HL-60 (cell line): ENCODE data around the gene CHMP4B.

Source experiments
- CTCF ChIP-seq: IDR thresholded peaks from one replicate; pipeline ENCODE4 v1.5.1; 2011; ENCODE audit warnings: low read length, control low read depth, inconsistent platforms; ENCODE audit not compliant: insufficient read depth
- GABPA ChIP-seq: IDR thresholded peaks from 2 replicates; pipeline ENCODE4 v1.6.1; 2012; ENCODE audit warnings: low read depth
- POLR2AphosphoS5 ChIP-seq: IDR thresholded peaks from 2 replicates; pipeline ENCODE4 v1.6.1; 2012; ENCODE audit warnings: low read depth

DNA sequence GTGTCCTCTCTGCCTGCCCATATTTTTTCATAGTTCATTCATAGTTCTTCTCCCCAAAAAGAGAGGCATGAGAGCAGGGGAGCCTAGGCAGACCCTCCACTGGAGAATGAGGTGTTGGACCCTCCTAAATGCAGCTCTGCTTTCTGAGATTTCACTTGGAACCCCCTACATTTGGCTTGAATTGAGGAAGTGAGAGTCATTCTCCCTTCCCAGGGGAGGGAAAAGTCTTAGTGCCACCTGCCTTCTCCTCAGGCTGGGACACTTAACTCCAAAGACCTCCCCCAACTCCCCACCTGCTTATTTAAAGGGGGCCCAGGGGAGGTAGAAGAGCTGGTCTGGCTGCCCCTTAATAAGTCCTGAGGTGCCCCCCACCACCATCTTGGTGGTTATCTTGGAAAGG is 78.2 kb downstream of the CHMP4B start:
- no peak for TF ChIP-seq CTCF
- no peak for TF ChIP-seq POLR2AphosphoS5
- no peak for TF ChIP-seq GABPA
